Mononuclear cell (primary cell): ENCODE measurements around the gene CCDC86. TPM values are rescaled to one million over a fixed set of nuclear protein-coding genes. Genes with fewer than 3 reads are reported as not detected.

Experiments
- H3K27me3 ChIP-seq: 2 replicates; pipeline ENCODE4 v1.6.0; 2011; ENCODE audit warnings: low read length, control low read depth; ENCODE audit not compliant: insufficient read depth
- H3K4me1 ChIP-seq: 2 replicates; pipeline ENCODE4 v1.5.1; 2011; ENCODE audit warnings: mild to moderate bottlenecking, low read length, control low read depth; ENCODE audit not compliant: insufficient read depth
- H3K4me3 ChIP-seq: 2 replicates; pipeline ENCODE4 v1.5.1; 2011; ENCODE audit warnings: mild to moderate bottlenecking, low read length, moderate library complexity
- H3K9me3 ChIP-seq: 2 replicates; pipeline ENCODE4 v1.5.1; 2011; ENCODE audit warnings: low read depth, mild to moderate bottlenecking, control low read depth, low read length
- total RNA-seq: library from RNA; depleted of rRNA; stranded (reverse); fragments of >200 nt; gene quantifications from one replicate; pipeline ENCODE4 v1.2.3, GENCODE V29; 2012

Gene CCDC86
- total RNA-seq, 1 donor: 3.8 TPM

GRCh38 chr11:60855726-60856633 lies 14.1 kb downstream of the CCDC86 start, which contains the start of gene PTGDR2:
TSS of gene PTGDR2 (minus strand) at chr11:60855950. CDS start at chr11:60853722, 2,228 bp downstream.
- no peaks in the 10 kb centered on the region for H3K27me3 ChIP-seq
- peaks cover 20% of the 10 kb centered on the region for H3K4me1 ChIP-seq
- H3K4me3 ChIP-seq: peak within 1 kb of the TSS; percentile 24
- no peaks in the 10 kb centered on the region for H3K9me3 ChIP-seq

- H3K4me1 ChIP-seq: peaks cover 20% of the 10 kb centered on the region
- no peak overlapping the region for H3K4me3 ChIP-seq
- no peaks in the 10 kb centered on the region for H3K27me3 ChIP-seq
- H3K9me3 ChIP-seq: no peaks in the 10 kb centered on the region
These were observed 15.7 kb downstream of the CCDC86 start for GRCh38 chr11:60857378-60858232.

GRCh38 chr11:60858236-60858635 lies 16.3 kb downstream of the CCDC86 start:
- Histone ChIP-seq H3K4me1 (peaks cover 20% of the 10 kb centered on the region), H3K9me3 (no peaks in the 10 kb centered on the region), H3K4me3 (no peak overlapping the region), H3K27me3 (no peaks in the 10 kb centered on the region)

GRCh38 chr11:60858731-60859464 lies 17.0 kb downstream of the CCDC86 start:
- no peaks in the 10 kb centered on the region for H3K9me3 ChIP-seq
- peaks cover 20% of the 10 kb centered on the region for H3K4me1 ChIP-seq
- H3K4me3 ChIP-seq: no peak overlapping the region
- no peaks in the 10 kb centered on the region for H3K27me3 ChIP-seq

- Histone ChIP-seq H3K27me3 (no peaks in the 10 kb centered on the region), H3K9me3 (no peaks in the 10 kb centered on the region), H3K4me1 (peaks cover 20% of the 10 kb centered on the region), H3K4me3 (no peak overlapping the region)
These were observed 17.8 kb downstream of the CCDC86 start for GRCh38 chr11:60859616-60860250.

GRCh38 chr11:60860943-60861342 lies 19.0 kb downstream of the CCDC86 start:
- Histone ChIP-seq H3K4me1 (peaks cover 20% of the 10 kb centered on the region), H3K4me3 (no peak overlapping the region), H3K27me3 (no peaks in the 10 kb centered on the region), H3K9me3 (no peaks in the 10 kb centered on the region)

- H3K4me3 ChIP-seq: no peak overlapping the region
- no peaks in the 10 kb centered on the region for H3K9me3 ChIP-seq
- H3K4me1 ChIP-seq: peaks cover 20% of the 10 kb centered on the region
- no peaks in the 10 kb centered on the region for H3K27me3 ChIP-seq
These were observed 20.3 kb downstream of the CCDC86 start for GRCh38 chr11:60862171-60862570.

- Histone ChIP-seq H3K27me3 (no peaks in the 10 kb centered on the region), H3K9me3 (no peaks in the 10 kb centered on the region), H3K4me1 (peaks cover 6% of the 10 kb centered on the region), H3K4me3 (no peak overlapping the region)
These were observed 21.9 kb downstream of the CCDC86 start for GRCh38 chr11:60863550-60864521.

- Histone ChIP-seq H3K9me3 (no peaks in the 10 kb centered on the region), H3K4me3 (no peak overlapping the region), H3K27me3 (no peaks in the 10 kb centered on the region), H3K4me1 (no peaks in the 10 kb centered on the region)
These were observed 23.1 kb downstream of the CCDC86 start for GRCh38 chr11:60864856-60865513.

GRCh38 chr11:60866911-60867870 lies 25.3 kb downstream of the CCDC86 start, which contains the start of gene ZP1:
TSS of gene ZP1 (plus strand) at chr11:60867542. CDS start at chr11:60867562, 20 bp downstream.
- H3K4me1 ChIP-seq: peaks cover 9% of the 10 kb centered on the region
- no peak within 1 kb of the TSS for H3K4me3 ChIP-seq
- no peaks in the 10 kb centered on the region for H3K9me3 ChIP-seq
- no peaks in the 10 kb centered on the region for H3K27me3 ChIP-seq

GRCh38 chr11:60867871-60868681 lies 26.2 kb downstream of the CCDC86 start:
- Histone ChIP-seq H3K27me3 (no peaks in the 10 kb centered on the region), H3K9me3 (no peaks in the 10 kb centered on the region), H3K4me3 (no peak overlapping the region), H3K4me1 (peaks cover 17% of the 10 kb centered on the region)
